Measurements from ENCODE around the gene NADK2.

The NADK2 gene

GRCh38 chr5:36160617-36161016 is 81.1 kb downstream of the NADK2 start:
- DNase-seq, result no peak

GRCh38 chr5:36158144-36158543 is 83.6 kb downstream of the NADK2 start:
- DNase-seq, result no peak

DNA sequence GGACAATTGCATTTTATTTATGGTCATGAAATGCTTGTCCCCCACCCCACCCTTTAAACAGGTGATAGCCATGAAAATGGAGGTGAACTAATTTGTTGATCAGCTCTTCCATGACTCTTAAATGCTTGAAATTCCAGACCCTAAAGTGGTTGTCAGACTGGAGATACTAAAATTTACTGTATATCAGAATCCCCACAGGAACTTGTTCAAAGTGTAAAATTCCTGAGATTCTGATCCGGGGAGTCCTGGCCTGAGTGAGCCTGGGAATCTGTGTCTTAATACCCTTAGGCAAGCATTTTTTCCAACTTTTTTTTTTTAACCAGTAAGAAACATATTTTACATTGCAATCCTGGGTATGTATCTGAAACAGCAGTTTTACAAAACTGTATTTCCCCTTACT is 85.1 kb downstream of the NADK2 start:
- DNase-seq, result no peak

DNA sequence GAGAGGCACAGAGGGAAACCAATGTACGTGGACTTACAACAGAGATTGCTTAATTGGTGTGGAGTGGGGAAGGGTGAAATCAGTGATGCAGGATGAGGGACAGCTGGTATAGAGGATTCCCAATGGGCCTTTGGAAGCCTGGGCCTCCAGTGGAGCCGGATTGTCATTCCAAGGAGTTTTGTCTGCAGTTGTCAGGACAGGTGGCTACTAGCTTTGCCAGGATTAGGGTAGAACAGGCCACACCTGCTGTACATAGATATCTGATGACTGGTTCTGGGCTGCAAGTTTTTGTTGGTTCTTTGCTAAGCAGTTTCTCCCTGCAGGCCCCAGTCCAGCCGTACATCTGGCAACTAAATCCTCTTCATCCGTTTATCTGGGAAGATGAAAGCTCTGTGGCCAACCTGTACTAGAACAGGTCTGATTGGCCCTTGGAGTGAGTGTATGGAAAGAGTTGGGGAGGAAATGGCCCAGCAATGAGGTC is 85.6 kb downstream of the NADK2 start:
- DNase-seq, result no peak

GRCh38 chr5:36155291-36155690 is 86.4 kb downstream of the NADK2 start:
- DNase-seq, result no peak

GRCh38 chr5:36153726-36154125 is 88.0 kb downstream of the NADK2 start:
- no peak for DNase-seq

DNA sequence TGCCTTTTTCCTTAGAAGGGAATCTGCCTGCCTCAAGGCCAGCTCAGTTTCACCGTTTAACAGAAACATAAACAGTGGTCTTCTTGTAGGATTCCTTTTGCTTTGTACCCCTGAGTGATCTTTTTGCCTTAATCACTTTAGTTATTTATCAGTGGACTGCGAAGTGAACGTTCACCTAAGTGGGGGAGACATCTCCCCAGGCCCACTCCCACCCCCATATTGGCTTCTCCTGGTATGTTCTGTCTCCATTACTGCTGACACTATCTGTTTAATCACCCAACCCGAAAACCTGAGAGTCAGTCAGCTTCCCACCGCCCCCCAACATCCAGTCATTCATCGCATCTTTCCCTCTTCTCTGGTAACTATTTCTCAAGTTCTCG is 88.4 kb downstream of the NADK2 start:
- no peak for DNase-seq

GRCh38 chr5:36152324-36153297 is 89.1 kb downstream of the NADK2 start:
- no peak for DNase-seq

DNA sequence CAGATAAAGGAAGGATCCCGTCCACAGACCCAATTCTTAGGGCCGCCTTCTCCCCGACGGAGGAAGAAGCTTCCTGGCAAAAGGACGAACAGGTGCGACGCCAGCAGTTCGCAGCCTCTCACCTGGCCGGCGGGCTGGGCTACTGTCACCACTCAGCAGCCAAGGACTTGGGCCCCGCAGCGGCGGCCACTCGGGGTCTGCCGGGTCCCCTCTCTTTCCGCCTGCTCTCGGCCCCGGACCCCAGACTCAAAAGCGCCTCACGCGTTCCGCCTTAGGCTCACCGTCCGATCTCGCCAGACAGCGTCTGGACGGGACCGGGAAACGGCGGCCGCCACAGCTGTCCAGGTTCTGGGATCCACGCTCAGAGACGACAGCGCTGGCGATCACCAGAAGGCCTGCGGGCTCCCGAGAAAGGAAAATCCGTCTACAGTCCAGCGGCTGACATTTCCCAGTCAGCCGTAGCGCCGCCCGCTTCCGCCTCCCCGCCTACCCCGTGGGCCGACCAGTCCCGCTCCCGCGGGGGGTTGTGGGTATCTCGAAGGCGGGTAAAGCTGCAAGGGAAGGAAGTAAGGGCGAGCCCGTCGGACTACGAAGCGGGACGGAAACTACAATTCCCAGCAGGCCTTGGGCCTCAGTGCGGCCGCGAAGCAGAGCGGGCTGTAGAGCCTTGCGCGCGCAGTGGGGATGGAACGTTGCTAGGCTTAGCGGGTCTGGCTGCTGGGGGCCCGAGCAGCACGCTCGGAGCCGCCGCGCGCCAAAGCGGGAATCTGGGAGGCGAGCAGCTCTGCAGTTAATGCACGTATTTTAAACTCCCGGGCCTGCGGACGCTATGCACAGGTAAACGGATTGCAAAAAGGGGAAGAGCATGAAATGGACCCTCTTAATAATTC is 90.0 kb downstream of the NADK2 start, which contains the start of the genes LMBRD2 and SKP2:
LMBRD2 (minus strand) TSS at position 454 of the 890 bp plus-strand sequence. CDS start 8,538 bp downstream, outside the sequence.
SKP2 (plus strand) TSS at position 678 of the 890 bp plus-strand sequence; CDS start at position 830, 152 bp downstream.
- peak; percentile 92 to 97 (median 96) for DNase-seq

GRCh38 chr5:36150676-36151433 is 90.9 kb downstream of the NADK2 start:
- peak in 3 of 5 donors; percentile 13 to 63 (median 22) for DNase-seq

- DNase-seq, result no peak
These were observed 94.0 kb downstream of the NADK2 start for GRCh38 chr5:36147681-36148080.

- DNase-seq, result no peak
These were observed 95.3 kb downstream of the NADK2 start for GRCh38 chr5:36146390-36146789.

- DNase-seq, result no peak
These were observed 96.4 kb downstream of the NADK2 start for GRCh38 chr5:36145311-36145710.

All from T-helper 1 cell (primary cell).